ENCODE results near the gene GJB1.

GRCh38 chrX:71254092-71254963 lies 31.3 kb downstream of the GJB1 start, which contains the start of gene ZMYM3:
- TF ChIP-seq EZH2 (IDR thresholded peaks at IDR 0.05; ENCODE audit: borderline replicate concordance, low read depth, low read length, poor library complexity, severe bottlenecking) = no peak
- TF ChIP-seq CTCF (conservative IDR thresholded peaks at IDR 0.05; ENCODE audit: low read depth, low read length) = no peak

All from A673 (cell line).